Measurements from ENCODE around the gene SAMD4A. TPM values are rescaled to one million over a fixed set of nuclear protein-coding genes. Genes with fewer than 3 reads are reported as not detected.
A peak's percentile ranks its signal among the peaks of the same experiment; 100 is the strongest.

Gene SAMD4A
- total and polyA plus RNA-seq, 2 of the 4 experiments (the other 2 are of a cell fraction) = 22.9 to 38.2 TPM

DNA sequence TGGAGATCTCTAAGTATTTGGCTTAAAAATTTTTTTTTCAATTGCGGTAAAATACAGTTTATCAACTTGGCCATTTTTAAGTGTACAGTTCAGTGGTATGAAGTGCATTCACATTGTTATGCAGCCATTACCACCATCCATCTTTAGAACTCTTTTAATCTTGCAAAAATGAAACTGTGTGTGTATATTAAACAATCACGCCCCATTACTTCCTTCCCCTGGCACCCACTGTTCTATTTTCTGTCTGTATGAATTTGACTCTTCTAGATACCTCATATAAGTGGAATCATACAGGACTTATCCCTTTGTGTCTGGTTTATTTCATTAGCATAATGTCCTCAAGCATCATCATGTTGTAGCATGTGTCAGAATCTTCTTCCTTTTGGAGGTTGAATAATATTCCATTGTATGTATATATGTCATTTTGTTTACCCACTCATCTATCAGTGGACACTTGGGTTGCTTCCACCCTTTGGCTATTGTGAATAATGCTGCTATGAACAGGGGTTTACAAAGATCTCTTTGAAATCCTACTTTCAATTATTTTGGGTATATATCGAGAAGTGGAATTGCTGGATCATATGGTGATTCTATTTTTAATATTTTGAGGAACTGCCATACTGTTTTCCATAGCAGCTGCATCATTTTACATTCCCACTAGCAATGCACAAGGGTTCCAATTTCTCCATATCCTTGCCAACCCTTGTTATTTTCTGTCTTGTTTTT is 62.9 kb downstream of the SAMD4A start:
- intact Hi-C loops (cut with micrococcal nuclease) = loop anchor here (5.0 kb wide), 2 partner anchors 62 to 143 kb away; partner anchors contain the start of gene SAMD4A
- no peak overlapping the region for H2BK5ac ChIP-seq (ENCODE audit: low read depth, low read length, poor library complexity, severe bottlenecking)
- WGBS, 2 experiments (ENCODE audit: extremely low coverage in 2 of 2, insufficient read length in 1 of 2) = no CpG with 5 or more reads among the region's 3 CpGs
- no peak overlapping the region for H2AFZ ChIP-seq (replicated peaks; ENCODE audit: low read length, poor library complexity)
- peaks cover 30% of the 10 kb centered on the region for H3K9me1 ChIP-seq (ENCODE audit: insufficient read depth, low read length)
- no peak overlapping the region for H3K4me2 ChIP-seq (ENCODE audit: low read depth, low read length)
- peaks cover 15% of the 10 kb centered on the region for H3K4me1 ChIP-seq (ENCODE audit: control insufficient read depth, insufficient read depth, low read length)
- no peaks in the 10 kb centered on the region; the same call in 1 of the 2 replicates for H3K36me3 ChIP-seq (ENCODE audit: control insufficient read depth, insufficient read depth, low read length)
- H3K9me3 ChIP-seq (ENCODE audit: control insufficient read depth, insufficient read depth, low read length) = no peaks in the 10 kb centered on the region
- no peak overlapping the region for H2BK15ac ChIP-seq (ENCODE audit: low read depth, low read length)
- ChIA-PET CTCF (no interaction called here), POLR2A (ENCODE audit: unreplicated experiment) (no interaction called here)
- no peak overlapping the region for H4K5ac ChIP-seq (ENCODE audit: low read depth, low read length)
- dilution Hi-C loops (cut with HindIII; ENCODE audit: low sequenced_read_pairs, unreplicated experiment) = no loop called here
- no peak for DNase-seq
- TF ChIP-seq, protein P1, sequence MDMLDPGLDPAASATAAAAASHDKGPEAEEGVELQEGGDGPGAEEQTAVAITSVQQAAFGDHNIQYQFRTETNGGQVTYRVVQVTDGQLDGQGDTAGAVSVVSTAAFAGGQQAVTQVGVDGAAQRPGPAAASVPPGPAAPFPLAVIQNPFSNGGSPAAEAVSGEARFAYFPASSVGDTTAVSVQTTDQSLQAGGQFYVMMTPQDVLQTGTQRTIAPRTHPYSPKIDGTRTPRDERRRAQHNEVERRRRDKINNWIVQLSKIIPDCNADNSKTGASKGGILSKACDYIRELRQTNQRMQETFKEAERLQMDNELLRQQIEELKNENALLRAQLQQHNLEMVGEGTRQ (IDR thresholded peaks at IDR 0.05; ENCODE audit: low read depth, low read length) = no peak
- TF ChIP-seq MAFK (IDR thresholded peaks at IDR 0.05; ENCODE audit: low read depth, low read length) (no peak), SMC3 (IDR thresholded peaks at IDR 0.05; ENCODE audit: low read depth, low read length) (no peak), RFX5 (IDR thresholded peaks at IDR 0.05; ENCODE audit: low read depth, low read length) (no peak), MAZ (IDR thresholded peaks at IDR 0.05; ENCODE audit: borderline replicate concordance, low read depth, low read length) (no peak), BHLHE40 (IDR thresholded peaks at IDR 0.05; ENCODE audit: low read depth, low read length) (no peak), MXI1 (IDR thresholded peaks at IDR 0.05; ENCODE audit: borderline replicate concordance, low read depth, low read length) (no peak), FOS (IDR thresholded peaks at IDR 0.05; ENCODE audit: low read depth, low read length) (no peak), CHD1 (IDR thresholded peaks at IDR 0.05; ENCODE audit: low read depth, low read length) (no peak), CEBPB (IDR thresholded peaks at IDR 0.05; ENCODE audit: low read depth, low read length) (no peak), RAD21 (IDR thresholded peaks at IDR 0.05; ENCODE audit: low read length) (no peak), RCOR1 (IDR thresholded peaks at IDR 0.05; ENCODE audit: insufficient replicate concordance, low read length) (no peak), POLR2A (IDR thresholded peaks at IDR 0.05; ENCODE audit: low read depth, low read length) (no peak), NFE2L2 (IDR thresholded peaks at IDR 0.05; ENCODE audit: low read depth, low read length) (no peak)
- TF ChIP-seq, protein P2, sequence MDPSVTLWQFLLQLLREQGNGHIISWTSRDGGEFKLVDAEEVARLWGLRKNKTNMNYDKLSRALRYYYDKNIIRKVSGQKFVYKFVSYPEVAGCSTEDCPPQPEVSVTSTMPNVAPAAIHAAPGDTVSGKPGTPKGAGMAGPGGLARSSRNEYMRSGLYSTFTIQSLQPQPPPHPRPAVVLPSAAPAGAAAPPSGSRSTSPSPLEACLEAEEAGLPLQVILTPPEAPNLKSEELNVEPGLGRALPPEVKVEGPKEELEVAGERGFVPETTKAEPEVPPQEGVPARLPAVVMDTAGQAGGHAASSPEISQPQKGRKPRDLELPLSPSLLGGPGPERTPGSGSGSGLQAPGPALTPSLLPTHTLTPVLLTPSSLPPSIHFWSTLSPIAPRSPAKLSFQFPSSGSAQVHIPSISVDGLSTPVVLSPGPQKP (IDR thresholded peaks at IDR 0.05; ENCODE audit: borderline replicate concordance, low read depth, low read length) = no peak
- TF ChIP-seq, protein P3, sequence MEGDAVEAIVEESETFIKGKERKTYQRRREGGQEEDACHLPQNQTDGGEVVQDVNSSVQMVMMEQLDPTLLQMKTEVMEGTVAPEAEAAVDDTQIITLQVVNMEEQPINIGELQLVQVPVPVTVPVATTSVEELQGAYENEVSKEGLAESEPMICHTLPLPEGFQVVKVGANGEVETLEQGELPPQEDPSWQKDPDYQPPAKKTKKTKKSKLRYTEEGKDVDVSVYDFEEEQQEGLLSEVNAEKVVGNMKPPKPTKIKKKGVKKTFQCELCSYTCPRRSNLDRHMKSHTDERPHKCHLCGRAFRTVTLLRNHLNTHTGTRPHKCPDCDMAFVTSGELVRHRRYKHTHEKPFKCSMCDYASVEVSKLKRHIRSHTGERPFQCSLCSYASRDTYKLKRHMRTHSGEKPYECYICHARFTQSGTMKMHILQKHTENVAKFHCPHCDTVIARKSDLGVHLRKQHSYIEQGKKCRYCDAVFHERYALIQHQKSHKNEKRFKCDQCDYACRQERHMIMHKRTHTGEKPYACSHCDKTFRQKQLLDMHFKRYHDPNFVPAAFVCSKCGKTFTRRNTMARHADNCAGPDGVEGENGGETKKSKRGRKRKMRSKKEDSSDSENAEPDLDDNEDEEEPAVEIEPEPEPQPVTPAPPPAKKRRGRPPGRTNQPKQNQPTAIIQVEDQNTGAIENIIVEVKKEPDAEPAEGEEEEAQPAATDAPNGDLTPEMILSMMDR (conservative IDR thresholded peaks at IDR 0.05; ENCODE audit: low read depth, low read length) = no peak
- H3K18ac ChIP-seq (ENCODE audit: low read depth, low read length) = no peak overlapping the region
- no peak overlapping the region for H2BK20ac ChIP-seq (ENCODE audit: low read depth, low read length)
- no peak overlapping the region for H3K14ac ChIP-seq (replicated peaks; ENCODE audit: low read depth, low read length)
- H2AK5ac ChIP-seq (ENCODE audit: low read depth, low read length) = no peak overlapping the region
- H3K27me3 ChIP-seq (ENCODE audit: control insufficient read depth, insufficient read depth, low read length) = no peaks in the 10 kb centered on the region
- BruUV-seq (replicated peaks) = no TSS peak
- H3K27ac ChIP-seq (ENCODE audit: insufficient read depth, low read length) = no peak overlapping the region
- no peak overlapping the region for H3K4ac ChIP-seq (ENCODE audit: low read depth, low read length)
- no peak overlapping the region for H3K56ac ChIP-seq (ENCODE audit: extremely low read depth, insufficient read depth, low read length)
- H2AK9ac ChIP-seq (replicated peaks; ENCODE audit: low read depth, low read length, poor library complexity) = no peak overlapping the region
- no peak for ATAC-seq (ENCODE audit: low read depth)
- in situ Hi-C loops (cut with MboI; ENCODE audit: low sequenced_read_pairs) = no loop called here
- no peak overlapping the region for H4K8ac ChIP-seq (ENCODE audit: low read depth in 2 of 2, low read length in 2 of 2)
- peaks cover 27 to 88% of the 10 kb centered on the region in 2 experiments for H3K79me1 ChIP-seq (ENCODE audit: low read depth in 1 of 2, low read length in 2 of 2)
- no peak overlapping the region for H2BK120ac ChIP-seq (ENCODE audit: low read depth, low read length)
- no peak overlapping the region for H3K9ac ChIP-seq (ENCODE audit: low read depth, low read length)
- no peak overlapping the region for H3K4me3 ChIP-seq (ENCODE audit: insufficient read depth, low read depth, low read length)
- no peak overlapping the region for H4K91ac ChIP-seq (ENCODE audit: insufficient read depth, low read depth, low read length)
- peaks cover 42% of the 10 kb centered on the region for H4K20me1 ChIP-seq (ENCODE audit: insufficient read depth, low read length)
- H3K23ac ChIP-seq (ENCODE audit: low read depth, low read length) = peak overlapping the region; percentile 59; the same call in 1 of the 2 replicates
